Esophagus muscularis mucosa (tissue), 3 donors: Measurements from ENCODE around the gene PRRC2B.

ENCODE experiments used
- CTCF ChIP-seq, 3 experiments: fragments of 200-600 bp in 2 of 3; fragments of 450-650 bp in 1 of 3; sonication (generic) in 2 of 3; IDR thresholded peaks; one replicate each; pipeline ENCODE4 v1.5.1; 2017 to 2019; ENCODE audit warnings: antibody characterized with exemption in 3 of 3, mild to moderate bottlenecking in 2 of 3, moderate library complexity in 1 of 3
- POLR2A ChIP-seq: fragments of 450-650 bp; IDR thresholded peaks from one replicate; pipeline ENCODE4 v1.6.1; 2017; ENCODE audit warnings: antibody characterized with exemption, moderate library complexity, mild to moderate bottlenecking, low read depth

GRCh38 chr9:131494296-131494870, 100.5 kb downstream of the PRRC2B start:
- TF ChIP-seq CTCF (IDR thresholded peaks at IDR 0.05) (no peak), POLR2A (no peak)
